Ammon's horn (tissue), 1 donor: ENCODE results near the gene SYNPR.
"Not testable (repeated sequence)": the region's sequence is repeated elsewhere in the genome, so short reads cannot be mapped to it uniquely, and the experiment has no call there.

ENCODE experiments used
- DNase-seq: peaks from one replicate; pipeline ENCODE4 v3.0.0-alpha.2; 2016; ENCODE audit warnings: low spot score

Gene SYNPR

DNA sequence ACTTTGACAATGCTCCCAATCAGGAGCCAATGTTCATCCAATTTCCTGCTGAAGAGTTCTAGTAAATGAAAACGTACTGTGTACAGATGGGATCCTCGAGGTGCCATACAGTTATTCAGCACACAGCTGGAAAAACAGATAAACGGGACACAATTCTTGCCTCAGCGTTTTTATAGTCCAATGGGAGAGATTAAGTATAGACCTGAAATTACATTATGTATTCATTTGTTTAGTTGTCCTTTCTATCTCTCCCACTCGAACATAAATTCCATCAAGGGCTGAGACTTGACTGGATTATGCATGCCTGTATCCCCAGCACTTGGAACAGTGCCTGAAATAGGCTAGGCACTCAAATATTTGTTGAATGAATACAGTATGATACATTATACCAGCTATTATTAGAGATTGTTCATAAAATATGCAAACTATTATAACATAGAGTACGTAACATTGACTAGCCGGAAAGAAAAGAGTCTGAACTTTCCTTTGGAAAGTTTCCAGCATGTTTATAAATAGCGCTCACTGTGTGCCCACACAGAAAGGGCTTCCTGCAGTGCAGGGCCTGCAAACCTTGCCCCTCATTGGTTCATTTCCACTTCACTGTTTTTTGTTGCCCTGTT is 346.9 kb downstream of the SYNPR start:
- DNase-seq: peak; percentile 4

DNA sequence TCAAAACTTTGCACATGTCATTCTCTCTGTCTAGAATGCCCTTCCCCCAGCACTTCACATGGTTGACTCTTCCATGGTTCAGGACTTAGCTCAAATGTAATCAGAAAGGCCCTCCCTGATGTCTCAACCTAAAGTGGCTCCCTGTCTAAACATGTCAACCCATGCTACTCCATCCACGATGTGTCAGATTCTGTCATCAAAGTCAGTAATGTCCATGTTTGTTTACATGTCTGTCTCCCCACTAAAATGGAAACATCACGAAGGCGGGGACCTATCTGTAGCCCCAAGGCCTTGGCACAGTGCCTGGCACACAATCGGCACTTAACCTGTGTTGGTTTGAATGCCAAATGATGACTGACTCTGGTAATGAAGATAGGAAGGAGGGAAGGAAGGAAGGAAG is 353.6 kb downstream of the SYNPR start:
- no peak for DNase-seq

DNA sequence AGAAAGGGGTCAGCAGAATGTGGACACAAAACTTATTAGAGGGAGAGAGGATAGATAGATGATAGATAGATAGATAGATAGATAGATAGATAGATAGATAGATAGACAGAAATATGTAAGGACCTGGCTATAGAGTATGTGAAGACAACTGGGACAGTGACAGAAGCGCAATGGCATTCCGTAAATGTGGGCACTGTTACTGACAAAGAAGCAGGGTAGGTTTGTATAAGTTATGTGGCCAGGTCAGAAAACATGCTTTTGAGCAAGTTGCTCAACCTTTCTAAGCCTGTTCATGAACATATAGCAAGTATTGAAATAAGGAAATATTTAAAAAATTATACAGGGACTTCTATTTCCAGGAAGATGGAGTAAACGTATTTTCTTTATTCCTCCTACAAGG is 357.1 kb downstream of the SYNPR start:
- DNase-seq: no peak

DNA sequence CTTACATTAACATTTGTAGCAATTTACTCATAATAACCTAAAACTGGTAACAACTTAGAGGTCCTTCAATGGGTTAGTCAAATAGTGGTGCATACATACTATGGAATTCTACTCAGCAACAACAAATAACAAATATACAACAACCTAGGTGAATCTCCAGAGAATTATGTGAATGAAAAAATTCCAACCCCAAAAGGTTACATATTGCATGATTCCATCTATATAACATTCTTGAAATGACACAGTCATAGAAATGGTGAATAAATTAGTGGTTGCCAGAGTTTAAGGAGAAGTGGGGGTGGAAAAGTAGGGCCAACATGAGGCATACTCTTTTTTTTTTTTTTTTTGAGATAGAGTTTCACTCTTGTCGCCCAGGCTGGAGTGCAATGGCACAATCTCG is 361.7 kb downstream of the SYNPR start:
- DNase-seq: no peak

DNA sequence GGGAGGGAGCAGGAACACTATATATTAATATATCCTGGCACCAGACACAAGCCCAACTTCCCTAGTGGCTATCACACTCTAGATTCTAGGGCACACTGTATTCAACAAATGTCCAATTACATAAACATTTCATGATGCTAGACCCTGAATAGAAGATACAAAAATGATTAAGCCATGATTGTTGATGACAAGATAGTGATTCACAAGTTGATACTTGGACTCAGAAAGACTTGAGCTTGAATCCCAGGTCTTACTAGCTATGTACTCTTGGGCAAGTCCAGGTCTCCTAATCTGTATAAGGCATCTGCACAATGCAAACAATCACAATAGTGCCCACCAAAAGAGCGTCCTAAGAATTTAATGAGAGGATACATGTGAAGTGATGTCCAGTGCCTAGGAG is 364.4 kb downstream of the SYNPR start:
- no peak for DNase-seq

DNA sequence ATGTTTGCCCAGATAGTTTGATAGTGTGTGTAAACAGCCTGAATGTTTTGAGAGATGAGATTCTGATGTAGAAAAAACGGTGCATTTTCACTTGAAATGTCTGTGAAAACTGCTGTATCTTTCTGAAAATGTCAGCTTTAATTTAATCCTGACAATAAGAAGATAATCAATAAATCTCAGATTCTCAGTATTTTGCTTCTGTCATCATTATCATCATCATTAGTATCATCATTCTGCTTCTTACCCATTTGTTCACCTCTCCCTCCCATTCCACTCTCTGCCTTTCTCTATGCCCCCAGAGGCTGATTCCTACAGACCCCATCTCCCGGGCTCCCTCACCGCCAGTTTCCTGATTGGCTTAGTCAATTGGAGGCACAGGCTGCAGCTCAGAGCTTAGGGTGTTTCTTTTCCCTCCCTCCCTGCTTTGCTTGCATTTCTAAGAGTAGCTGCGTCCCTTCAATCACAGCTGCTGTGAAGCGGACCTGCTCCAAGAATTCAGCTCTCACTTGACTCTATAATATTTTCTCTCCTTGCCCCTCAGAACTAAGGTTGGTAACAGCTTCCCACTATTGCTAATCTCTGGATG is 366.2 kb downstream of the SYNPR start:
- DNase-seq: no peak

DNA sequence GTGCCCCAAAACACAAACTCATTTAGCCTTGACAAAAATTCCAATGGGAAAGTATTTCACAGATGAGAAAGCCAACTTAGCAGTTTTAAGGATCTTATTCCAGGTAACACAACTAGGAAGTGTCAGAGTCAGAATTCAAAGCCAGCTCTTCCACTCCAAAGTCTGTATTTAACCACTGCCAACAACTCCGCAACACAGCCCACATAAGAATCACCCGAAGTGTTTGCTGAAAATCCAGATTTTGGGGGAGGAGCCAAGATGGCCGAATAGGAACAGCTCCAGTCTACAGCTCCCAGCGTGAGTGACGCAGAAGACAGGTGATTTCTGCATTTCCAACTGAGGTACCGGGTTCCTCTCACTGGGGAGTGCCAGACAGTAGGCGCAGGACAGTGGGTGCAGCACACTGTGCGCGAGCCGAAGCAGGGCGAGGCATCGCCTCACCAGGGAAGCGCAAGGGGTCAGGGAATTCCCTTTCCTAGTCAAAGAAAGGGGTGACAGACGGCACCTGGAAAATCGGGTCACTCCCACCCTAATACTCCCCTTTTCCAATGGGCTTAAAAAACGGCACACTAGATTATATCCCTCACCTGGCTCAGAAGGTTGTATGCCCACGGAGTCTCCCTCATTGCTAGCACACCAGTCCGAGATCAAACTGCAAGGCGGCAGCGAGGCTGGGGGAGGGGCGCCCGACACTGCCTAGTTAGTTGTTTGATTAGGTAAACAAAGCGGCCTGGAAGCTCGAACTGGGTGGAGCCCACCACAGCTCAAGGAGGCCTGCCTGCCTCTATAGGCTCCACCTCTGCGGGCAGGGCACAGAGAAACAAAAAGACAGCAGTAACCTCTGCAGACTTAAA is 367.0 kb downstream of the SYNPR start:
- not testable (repeated sequence) for DNase-seq

DNA sequence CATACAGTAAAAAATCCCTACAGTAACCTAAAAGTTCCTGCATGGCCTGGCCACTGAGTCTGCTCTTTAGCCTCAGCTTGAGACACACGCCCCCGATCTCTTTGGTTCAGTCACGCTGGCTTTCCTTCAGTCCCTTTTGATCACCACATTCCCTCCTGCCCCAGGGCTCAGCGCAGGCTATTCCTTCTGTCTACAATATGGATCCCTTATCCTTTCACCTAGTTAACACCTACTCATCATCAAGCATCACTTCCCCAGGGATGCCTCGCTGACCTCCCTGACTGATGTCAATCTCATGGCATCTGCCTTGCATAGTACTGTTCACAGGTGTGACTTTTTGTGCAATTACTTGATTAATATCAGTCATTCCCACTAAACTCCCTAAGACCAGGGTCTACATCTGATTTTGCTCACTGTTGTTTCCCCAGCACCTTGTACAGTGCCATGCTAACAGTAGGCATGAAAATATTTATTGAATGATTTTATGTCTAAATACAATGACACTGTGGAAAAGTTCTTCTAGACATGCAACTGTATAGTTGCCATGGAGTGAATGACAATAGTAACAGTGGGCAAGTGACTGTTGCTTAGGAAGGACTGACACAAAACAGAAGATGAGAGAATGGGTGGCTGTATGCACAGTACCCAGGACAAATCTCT is 374.1 kb downstream of the SYNPR start, which contains the start of gene SNTN:
Gene SNTN (plus strand): TSS at position 610 of the 660 bp plus-strand sequence. CDS start 13 bp downstream, at position 623.
- DNase-seq: no peak

DNA sequence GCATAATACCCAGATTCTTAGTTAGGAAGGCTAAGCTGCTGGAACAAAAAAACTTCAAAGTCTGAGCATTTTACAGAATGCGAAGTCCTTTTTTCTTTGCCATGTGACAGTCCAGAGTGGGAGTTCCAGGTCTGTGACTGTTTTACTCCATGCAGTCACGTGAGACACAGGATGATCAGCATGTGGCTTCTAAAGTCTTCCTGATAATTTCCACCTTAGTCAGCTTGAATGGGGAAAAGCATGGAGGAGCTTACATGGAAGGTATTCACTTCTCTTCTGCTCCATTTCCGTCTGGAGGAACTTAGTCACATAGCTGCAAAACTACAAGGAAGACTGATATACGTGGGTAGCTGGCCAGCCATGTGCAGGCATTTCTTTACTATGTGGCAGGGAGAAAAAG is 376.1 kb downstream of the SYNPR start:
- no peak for DNase-seq

DNA sequence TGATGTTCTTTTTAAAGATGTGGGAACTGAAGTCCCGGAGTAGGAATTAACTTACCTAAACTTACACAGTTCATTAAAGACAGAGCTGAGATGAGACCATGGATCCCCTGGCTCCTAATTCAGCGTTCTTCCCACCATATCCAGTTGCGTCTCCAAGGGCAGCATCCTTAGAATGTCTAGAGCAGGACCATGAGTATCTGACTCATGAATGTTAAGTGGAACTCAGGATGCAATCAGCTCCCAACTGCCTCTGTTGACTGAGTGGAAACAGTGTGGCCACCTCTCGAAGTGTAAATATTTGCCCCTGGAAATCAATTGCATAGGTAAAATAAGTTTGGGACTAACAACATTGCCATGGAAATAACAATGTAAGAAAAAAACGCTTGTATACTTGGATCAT is 376.8 kb downstream of the SYNPR start:
- no peak for DNase-seq

DNA sequence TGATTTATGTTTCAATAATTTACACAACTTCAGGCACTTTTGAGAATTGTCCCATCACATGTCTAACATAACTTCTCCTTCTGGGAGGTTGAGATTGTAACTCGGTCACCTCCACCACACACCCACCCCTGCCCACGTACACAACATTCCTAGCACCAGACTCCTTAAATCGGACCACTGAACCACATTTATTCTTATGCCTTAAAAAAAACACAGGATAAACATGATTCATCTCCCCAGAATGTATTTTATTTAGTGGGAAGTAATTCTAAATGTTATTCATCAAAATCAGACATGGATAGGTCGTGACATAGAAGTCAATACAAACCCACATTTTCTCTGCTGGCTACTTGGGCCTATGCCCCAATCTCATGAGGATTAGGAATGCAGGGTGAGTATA is 377.4 kb downstream of the SYNPR start:
- DNase-seq: no peak

DNA sequence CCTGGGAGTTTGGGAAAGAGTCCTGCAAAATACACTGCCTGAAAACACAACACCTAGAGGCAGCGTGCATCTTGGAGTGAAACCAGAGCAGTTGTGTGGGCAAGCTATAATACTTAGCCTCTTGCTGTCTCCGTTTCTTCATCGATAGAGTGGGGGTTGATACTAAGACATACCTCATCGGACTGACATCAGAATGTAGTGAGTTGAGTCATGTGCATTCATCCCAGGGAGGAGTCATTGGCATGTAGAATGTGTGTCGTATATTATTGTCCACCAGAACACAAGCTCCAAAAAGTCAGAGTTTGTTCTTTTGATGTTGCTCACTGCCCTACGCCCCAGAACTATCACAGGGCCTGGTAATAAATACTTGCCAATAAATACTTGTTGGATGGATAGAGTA is 378.7 kb downstream of the SYNPR start:
- DNase-seq: no peak

DNA sequence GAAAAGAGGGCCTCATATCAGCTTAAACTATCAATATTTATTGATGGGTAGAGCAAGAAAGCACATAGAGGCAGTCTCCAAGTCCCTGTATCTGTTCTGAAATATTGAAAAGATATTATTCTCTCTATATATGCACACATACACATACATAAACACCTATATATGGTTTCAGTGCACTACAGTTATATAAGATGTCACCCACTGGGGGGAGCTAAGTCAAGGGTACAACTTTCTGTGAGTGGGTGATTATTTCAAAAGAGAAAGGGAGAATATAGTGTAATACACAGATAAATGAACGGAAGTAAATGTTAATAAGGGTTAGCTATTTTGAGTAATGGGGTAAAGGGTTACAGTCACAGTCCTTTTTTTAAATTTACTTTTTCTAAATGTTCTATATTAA is 383.1 kb downstream of the SYNPR start:
- DNase-seq: no peak

DNA sequence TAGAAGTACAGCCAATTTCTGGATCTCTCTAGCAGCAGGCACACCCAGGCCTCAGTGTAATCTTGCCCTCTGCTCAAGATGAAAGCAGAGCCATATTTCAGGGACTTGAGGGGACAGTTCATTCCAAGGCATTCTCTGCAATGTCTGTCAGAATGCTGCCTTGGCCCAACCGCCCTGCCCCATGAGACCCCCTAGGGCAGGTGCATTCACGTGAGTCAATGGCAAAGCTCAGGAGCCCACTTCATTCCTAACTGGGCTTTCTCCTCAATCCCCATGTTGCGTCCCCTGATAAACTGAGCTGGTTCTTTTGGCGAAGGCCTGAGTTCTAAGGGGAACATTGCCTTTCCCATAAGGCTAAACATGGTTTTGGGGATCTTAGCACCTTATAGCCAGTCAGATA is 383.9 kb downstream of the SYNPR start:
- DNase-seq: no peak

DNA sequence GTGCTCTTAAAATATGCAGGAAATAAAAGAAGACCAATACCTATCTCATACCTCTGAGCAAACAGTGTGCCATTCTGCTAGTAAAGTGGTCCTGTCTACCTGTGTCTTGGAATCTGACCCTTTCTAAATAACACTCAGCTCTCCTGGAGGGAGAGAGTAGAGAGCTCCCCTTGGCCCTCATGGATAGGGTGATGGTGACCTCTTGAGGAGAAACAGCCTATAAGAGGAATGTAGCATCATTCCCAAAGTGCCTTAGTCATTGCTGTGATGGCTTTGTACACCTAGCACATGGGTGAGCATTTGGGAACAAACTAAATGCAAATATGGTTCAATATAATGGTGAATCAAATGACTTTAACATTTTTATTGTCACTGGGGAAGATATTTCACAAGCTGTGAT is 384.4 kb downstream of the SYNPR start:
- DNase-seq: no peak
